Activated CD4-positive, alpha-beta T cell treated with anti-CD3 and anti-CD28 coated beads, Interleukin-2, amount 10 ng/mL, durations not matched to agents 24 days and 14 days (primary cell): Measurements from ENCODE around the gene COL9A2. TPM values are rescaled to one million over a fixed set of nuclear protein-coding genes. Genes with fewer than 3 reads are reported as not detected.
A peak's percentile ranks its signal among the peaks of the same experiment; 100 is the strongest.
"Not testable (repeated sequence)": the region's sequence is repeated elsewhere in the genome, so short reads cannot be mapped to it uniquely, and the experiment has no call there.

Experiments used
- DNase-seq: peaks from one replicate; pipeline ENCODE4 v3.0.0; 2022
- H3K27ac Mint-ChIP-seq: one replicate; pipeline ENCODE4 v1.8.0; 2022; ENCODE audit warnings: mild to moderate bottlenecking, mixed read lengths
- H3K27me3 Mint-ChIP-seq: one replicate; pipeline ENCODE4 v1.8.0; 2022; ENCODE audit warnings: mixed read lengths
- H3K36me3 Mint-ChIP-seq: one replicate; pipeline ENCODE4 v1.8.0; 2022; ENCODE audit warnings: low read depth, mild to moderate bottlenecking, mixed read lengths
- H3K4me1 Mint-ChIP-seq: one replicate; pipeline ENCODE4 v1.8.0; 2021; ENCODE audit warnings: mixed read lengths
- H3K4me3 Mint-ChIP-seq: one replicate; pipeline ENCODE4 v1.8.0; 2022; ENCODE audit warnings: mild to moderate bottlenecking, moderate library complexity, mixed read lengths
- H3K9me3 Mint-ChIP-seq: one replicate; pipeline ENCODE4 v1.8.0; 2021; ENCODE audit warnings: mixed read lengths
- intact Hi-C: fragments of 100-400 bp; cut with micrococcal nuclease; formaldehyde crosslinking; loops from one replicate; pipeline ENCODE4 v1.15.1; 2023
- total RNA-seq: library from RNA; stranded (reverse); gene quantifications from 2 replicates; pipeline ENCODE4 v1.2.3, GENCODE V29; 2022

The COL9A2 gene
- 14.5 and 14.6 TPM in 2 replicates for total RNA-seq

DNA sequence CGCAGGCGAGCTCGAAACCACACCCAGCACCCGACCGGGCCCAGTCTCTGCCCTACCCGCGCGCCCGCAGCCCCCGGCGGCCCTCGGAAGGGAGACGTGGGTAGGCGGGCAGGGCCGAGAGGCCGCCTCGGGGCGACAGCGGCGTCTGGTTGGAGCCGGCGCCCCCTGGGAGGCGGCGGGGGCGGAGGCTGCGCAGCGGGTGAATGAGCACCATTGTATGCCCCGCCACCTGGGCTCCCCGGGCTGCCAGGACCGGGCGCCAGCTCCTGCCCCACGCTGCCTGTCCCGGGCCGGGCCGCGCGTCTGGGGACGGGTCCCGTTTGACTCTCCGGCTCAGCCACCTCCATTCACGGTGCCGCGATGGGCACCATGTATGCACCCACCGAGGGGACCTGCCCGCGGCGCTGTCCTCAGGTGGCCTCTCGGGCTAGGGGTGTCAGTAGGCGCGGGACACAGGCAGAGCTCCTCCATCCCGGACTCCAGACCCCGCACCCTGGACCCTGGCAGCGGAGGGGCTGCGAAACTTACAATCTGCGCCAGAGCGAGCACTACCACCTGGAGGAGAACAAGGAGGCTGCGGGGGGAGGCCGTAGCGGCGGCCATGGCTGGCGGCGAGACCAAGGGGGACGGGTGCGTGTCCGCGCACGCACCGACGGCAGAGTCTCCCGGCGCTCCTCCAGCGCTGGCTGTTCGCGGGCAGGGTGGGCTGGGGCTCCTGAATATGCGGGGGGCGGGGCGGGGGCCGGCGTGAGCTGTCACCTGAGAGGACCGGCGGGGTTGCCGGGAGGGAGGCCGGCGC is at the start of gene COL9A2:
COL9A2 (minus strand) TSS at position 692 of the 799 bp plus-strand sequence; CDS start at position 603, 89 bp downstream.
- Mint-ChIP-seq H3K4me1 (peaks cover 44% of the 10 kb centered on the region), H3K4me3 (peak within 1 kb of the TSS; percentile 80), H3K9me3 (no peaks in the 10 kb centered on the region), H3K27ac (peak within 1 kb of the TSS; percentile 16), H3K27me3 (peaks cover 24% of the 10 kb centered on the region), H3K36me3 (peaks cover 4% of the 10 kb centered on the region)
- peak; percentile 84 for DNase-seq
- intact Hi-C loops: no loop called here

DNA sequence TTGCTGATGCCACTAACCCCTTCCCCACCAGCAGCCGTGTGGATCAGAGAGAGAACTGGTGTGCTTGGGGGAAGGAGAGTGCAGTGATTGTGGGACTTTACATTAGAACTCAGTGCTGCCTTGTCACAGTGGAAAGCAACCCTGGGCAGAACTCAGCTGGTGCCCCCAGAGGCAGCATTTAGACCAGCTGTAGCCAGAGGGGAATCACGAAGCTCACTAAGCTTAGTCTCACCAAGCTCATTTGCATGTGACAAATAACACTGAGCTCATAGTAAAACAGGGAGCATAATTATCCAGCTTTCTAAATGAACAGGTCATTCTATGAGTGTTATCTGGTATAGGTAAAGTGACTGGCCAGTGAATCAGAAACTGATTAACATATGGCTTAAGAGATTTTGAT is 46.6 kb upstream of the COL9A2 start:
- Mint-ChIP-seq H3K9me3 (peaks cover 16% of the 10 kb centered on the region), H3K4me1 (peaks cover 4% of the 10 kb centered on the region), H3K27me3 (no peaks in the 10 kb centered on the region), H3K36me3 (peaks cover 8% of the 10 kb centered on the region), H3K4me3 (no peak overlapping the region), H3K27ac (peak overlapping the region; percentile 38)
- DNase-seq: no peak
- intact Hi-C loops: no loop called here

DNA sequence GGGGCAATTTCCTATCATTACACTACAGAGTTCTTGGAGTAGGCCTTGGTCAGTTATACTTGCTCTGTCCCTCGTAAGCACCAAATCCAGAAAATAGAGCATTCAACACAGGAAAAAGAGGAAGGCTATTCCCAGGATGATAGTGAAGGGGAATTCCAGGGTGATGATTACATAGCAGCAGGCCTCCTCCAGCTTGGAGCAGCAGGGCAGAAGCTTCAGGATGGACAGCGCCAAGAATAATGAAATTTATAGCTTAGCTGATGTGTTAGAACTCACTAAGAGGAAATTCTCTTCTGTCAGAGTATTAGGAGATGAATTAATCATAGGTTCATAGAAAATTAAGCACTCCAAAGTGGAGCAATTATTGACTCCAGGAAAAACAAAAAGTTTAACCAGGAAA is 45.6 kb upstream of the COL9A2 start:
- DNase-seq: no peak
- H3K27ac Mint-ChIP-seq: no peak overlapping the region
- H3K36me3 Mint-ChIP-seq: peaks cover 10% of the 10 kb centered on the region
- peaks cover 4% of the 10 kb centered on the region for H3K4me1 Mint-ChIP-seq
- peaks cover 20% of the 10 kb centered on the region for H3K9me3 Mint-ChIP-seq
- no peak overlapping the region for H3K4me3 Mint-ChIP-seq
- intact Hi-C loops: no loop called here
- no peaks in the 10 kb centered on the region for H3K27me3 Mint-ChIP-seq

DNA sequence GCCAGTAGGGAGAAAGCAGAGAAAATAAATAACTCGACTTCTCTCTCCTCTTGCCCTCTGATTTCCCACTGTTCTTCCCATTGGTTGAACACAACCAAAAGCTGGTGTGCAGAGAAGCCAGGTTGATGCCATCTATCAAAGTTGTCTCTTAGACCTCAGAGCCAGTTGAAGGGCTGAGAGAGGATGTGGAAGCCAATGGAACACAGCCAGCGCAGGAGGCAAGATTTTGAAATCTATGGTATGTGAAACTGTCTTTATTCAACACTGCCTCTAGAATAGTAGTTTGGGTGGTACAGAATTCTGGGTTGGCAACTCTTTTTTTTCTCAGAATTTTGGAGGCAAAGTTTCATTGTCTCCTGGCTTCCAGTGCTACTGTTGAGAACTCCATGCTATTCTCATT is 45.1 kb upstream of the COL9A2 start:
- no peak overlapping the region for H3K27ac Mint-ChIP-seq
- no peak overlapping the region for H3K4me3 Mint-ChIP-seq
- peaks cover 4% of the 10 kb centered on the region for H3K4me1 Mint-ChIP-seq
- no peak for DNase-seq
- intact Hi-C loops: no loop called here
- peaks cover 20% of the 10 kb centered on the region for H3K9me3 Mint-ChIP-seq
- H3K27me3 Mint-ChIP-seq: no peaks in the 10 kb centered on the region
- peaks cover 10% of the 10 kb centered on the region for H3K36me3 Mint-ChIP-seq

DNA sequence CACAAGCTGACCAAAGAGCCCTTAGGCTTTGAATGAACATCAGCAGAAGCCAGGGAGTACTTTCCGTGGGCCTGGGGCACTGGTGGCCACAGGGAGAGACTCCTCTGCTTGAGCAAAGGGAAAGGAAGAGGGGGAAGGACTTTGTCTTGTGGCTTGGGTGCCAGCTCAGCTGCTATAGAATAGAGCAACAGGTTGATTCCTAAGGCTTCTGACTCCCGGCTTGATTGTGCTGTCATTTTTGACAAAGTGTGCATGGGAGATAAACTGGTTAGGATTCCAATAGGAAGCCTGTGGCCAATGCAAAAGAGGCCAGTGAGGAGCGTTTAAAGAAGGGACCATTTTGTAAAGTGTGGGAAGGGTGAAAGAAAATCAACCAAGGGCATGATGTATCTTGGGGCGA is 44.6 kb upstream of the COL9A2 start:
- H3K4me3 Mint-ChIP-seq: no peak overlapping the region
- H3K4me1 Mint-ChIP-seq: peaks cover 4% of the 10 kb centered on the region
- no peak for DNase-seq
- no peak overlapping the region for H3K27ac Mint-ChIP-seq
- peaks cover 10% of the 10 kb centered on the region for H3K36me3 Mint-ChIP-seq
- intact Hi-C loops: no loop called here
- peaks cover 20% of the 10 kb centered on the region for H3K9me3 Mint-ChIP-seq
- H3K27me3 Mint-ChIP-seq: no peaks in the 10 kb centered on the region

DNA sequence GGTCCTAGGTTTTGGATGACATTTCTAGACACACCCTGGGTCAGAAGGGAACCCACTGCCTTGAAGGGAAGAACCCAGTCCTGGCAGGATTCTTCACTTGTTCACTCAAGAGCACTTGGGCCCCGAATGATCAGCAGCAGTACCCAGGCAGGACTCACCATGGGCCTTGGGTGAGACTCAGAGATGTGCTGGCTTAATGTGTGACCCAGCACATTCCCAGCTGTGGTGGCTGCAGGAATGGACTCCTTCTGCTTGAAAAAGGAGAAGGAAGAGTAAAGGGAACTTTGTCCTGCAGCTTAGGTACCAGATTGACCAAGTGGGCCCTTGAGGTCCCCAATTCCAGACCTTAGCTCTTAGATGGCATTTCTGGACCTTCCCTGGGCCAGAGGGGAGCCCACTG is 44.1 kb upstream of the COL9A2 start:
- Mint-ChIP-seq H3K27me3 (no peaks in the 10 kb centered on the region), H3K27ac (no peak overlapping the region), H3K36me3 (peaks cover 10% of the 10 kb centered on the region), H3K4me1 (peaks cover 4% of the 10 kb centered on the region), H3K4me3 (no peak overlapping the region), H3K9me3 (peaks cover 20% of the 10 kb centered on the region)
- no peak for DNase-seq
- intact Hi-C loops: no loop called here

DNA sequence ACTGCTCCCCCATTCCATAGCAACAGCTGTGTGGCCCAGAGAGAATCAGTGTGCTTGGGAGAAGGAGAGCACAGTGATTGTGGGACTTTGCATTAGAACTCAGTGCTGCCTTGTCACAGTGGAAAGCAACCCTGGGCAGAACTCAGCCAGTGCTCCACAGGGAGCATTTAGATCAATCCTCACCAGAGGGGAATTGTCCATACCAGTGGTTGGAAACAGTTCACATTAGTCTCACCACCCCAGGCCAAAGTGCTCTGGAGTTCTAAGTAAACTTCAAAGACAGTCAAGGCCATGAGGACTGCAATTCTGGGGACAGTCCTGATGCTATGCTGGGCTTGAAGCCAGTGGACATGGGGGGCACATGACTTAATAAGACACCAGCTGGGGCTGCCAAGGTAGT is 43.5 kb upstream of the COL9A2 start:
- DNase-seq: no peak
- H3K36me3 Mint-ChIP-seq: peaks cover 10% of the 10 kb centered on the region
- H3K9me3 Mint-ChIP-seq: peaks cover 24% of the 10 kb centered on the region
- no peak overlapping the region for H3K27ac Mint-ChIP-seq
- H3K4me1 Mint-ChIP-seq: peaks cover 7% of the 10 kb centered on the region
- H3K4me3 Mint-ChIP-seq: no peak overlapping the region
- H3K27me3 Mint-ChIP-seq: no peaks in the 10 kb centered on the region
- intact Hi-C loops: no loop called here

DNA sequence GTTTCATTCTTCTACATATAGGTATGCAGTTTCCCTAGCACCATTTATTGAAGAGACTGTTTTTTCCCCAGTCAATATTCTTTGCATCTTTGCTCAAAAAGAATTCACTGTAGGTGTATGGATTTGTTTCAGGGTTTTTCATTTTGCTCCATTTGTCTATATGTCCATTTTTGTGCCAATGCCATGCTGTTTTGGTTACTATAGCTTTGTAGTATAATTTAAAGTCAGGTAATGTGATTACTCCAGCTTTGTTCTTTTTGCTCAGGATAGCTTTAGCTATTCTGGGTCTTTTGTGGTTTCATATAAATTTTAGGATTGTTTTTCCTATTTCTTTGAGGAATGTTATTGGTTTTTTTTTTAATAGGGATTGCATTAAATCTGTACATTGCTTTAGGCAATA is 40.5 kb upstream of the COL9A2 start:
- Mint-ChIP-seq H3K4me3 (no peak overlapping the region), H3K27ac (no peak overlapping the region), H3K27me3 (no peaks in the 10 kb centered on the region), H3K9me3 (peaks cover 23% of the 10 kb centered on the region), H3K36me3 (peaks cover 10% of the 10 kb centered on the region), H3K4me1 (peaks cover 6% of the 10 kb centered on the region)
- DNase-seq: no peak
- intact Hi-C loops: no loop called here

DNA sequence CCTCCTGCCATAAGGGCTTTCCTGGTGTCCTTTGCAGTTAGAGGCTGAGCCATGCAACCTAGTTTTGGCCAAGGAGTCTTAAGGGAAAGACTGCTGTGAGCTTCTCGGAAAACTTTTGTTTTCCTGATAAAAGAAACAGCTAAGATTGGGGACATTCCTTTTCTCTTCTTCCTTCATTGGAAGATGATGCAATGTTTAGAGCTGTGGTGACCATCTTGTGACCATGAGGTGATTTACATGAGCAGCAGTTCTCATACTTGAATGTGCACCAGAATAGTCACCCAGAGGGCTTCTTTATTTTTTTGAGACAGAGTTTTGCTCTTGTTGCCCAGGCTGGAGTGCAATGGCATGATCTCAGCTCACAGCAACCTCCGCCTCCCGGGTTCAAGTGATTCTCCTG is 36.0 kb upstream of the COL9A2 start:
- Mint-ChIP-seq H3K4me1 (peaks cover 6% of the 10 kb centered on the region), H3K4me3 (no peak overlapping the region), H3K9me3 (peaks cover 6% of the 10 kb centered on the region), H3K36me3 (no peaks in the 10 kb centered on the region), H3K27me3 (no peaks in the 10 kb centered on the region), H3K27ac (no peak overlapping the region)
- no peak for DNase-seq
- intact Hi-C loops: no loop called here

DNA sequence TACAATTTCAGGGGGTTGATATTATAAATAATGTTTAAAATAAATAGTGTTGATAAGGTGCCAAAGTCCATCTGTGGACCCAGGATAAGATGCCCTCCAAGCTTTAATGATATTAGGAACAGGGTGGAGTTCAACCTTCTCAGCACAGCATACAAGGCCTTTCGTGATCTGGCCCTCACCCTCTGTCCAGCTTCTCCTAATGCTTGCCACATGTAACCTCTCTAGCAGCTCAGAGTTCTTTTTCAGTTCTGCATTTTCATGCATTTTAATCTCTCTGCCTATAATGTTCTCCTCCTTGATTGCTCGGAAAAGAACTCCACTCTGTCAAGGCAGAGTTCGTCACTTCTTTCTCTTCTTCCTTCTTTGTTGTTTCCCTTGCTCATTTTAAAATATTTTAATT is 35.0 kb upstream of the COL9A2 start:
- H3K27ac Mint-ChIP-seq: no peak overlapping the region
- no peak for DNase-seq
- H3K27me3 Mint-ChIP-seq: no peaks in the 10 kb centered on the region
- intact Hi-C loops: no loop called here
- peaks cover 3% of the 10 kb centered on the region for H3K9me3 Mint-ChIP-seq
- H3K4me1 Mint-ChIP-seq: peaks cover 6% of the 10 kb centered on the region
- no peaks in the 10 kb centered on the region for H3K36me3 Mint-ChIP-seq
- no peak overlapping the region for H3K4me3 Mint-ChIP-seq

DNA sequence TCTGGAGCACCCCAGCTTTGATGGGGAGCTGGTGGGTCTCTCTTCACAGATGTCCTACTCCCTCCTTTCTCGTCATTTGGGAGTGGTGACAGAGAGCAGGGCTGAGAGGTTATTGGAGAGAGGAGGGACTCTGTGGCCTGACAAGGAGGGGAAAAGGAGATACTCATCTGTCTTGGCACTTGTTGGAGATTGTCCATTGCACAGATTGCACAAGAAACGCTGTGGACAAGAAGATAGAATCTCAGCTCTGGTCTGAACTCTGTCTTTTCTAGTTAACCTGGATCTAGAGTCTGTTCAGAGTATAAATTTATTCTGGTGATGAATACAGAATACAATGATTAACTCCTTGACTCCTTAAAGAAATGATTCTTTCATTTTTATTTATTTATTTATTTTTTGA is 34.0 kb upstream of the COL9A2 start:
- intact Hi-C loops: no loop called here
- DNase-seq: no peak
- peaks cover 6% of the 10 kb centered on the region for H3K4me1 Mint-ChIP-seq
- H3K27ac Mint-ChIP-seq: no peak overlapping the region
- no peaks in the 10 kb centered on the region for H3K27me3 Mint-ChIP-seq
- H3K9me3 Mint-ChIP-seq: peaks cover 3% of the 10 kb centered on the region
- no peaks in the 10 kb centered on the region for H3K36me3 Mint-ChIP-seq
- H3K4me3 Mint-ChIP-seq: no peak overlapping the region

DNA sequence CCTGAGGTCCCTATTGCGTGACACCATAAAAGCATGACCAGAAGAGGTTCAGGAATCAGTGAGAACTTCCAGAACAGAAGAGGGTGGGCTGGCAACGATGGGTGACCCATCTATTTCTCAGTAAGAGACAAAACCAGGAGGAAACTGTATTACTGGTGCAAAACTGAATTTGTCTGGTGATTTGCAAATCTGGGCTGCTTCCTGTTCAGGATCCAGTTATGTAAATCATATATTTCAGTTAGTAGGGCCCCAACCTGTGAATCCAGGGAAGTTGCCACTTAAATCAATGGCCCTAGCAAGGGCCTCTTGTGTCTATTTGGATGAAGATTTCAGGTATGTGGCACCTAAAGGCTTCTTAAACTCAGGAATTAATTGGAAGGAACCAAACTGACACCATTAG is 33.3 kb upstream of the COL9A2 start:
- H3K27ac Mint-ChIP-seq: no peak overlapping the region
- H3K4me1 Mint-ChIP-seq: peaks cover 3% of the 10 kb centered on the region
- no peaks in the 10 kb centered on the region for H3K9me3 Mint-ChIP-seq
- H3K27me3 Mint-ChIP-seq: no peaks in the 10 kb centered on the region
- no peak for DNase-seq
- H3K36me3 Mint-ChIP-seq: no peaks in the 10 kb centered on the region
- intact Hi-C loops: no loop called here
- H3K4me3 Mint-ChIP-seq: no peak overlapping the region

DNA sequence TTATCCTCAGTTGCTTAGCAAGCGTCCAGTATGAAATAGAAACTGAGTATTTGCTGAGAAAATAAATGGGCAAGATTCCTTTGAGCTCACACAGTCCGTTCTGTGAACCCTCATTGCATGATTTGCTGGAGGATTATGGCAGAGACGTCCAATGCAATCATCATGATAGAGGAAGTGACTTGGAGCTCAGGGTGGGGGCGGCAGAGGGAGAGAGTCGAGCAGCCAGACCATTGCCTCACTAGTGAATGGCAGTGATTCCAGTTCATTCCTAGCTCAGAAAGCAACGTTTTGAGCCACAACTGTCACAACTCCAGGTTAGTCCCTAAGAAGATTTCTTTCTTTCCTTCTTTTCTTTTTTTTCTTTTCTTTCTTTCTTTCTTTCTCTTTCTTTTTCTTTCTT is 27.5 kb upstream of the COL9A2 start:
- H3K9me3 Mint-ChIP-seq: peaks cover 8% of the 10 kb centered on the region
- DNase-seq: peak; percentile 73
- no peaks in the 10 kb centered on the region for H3K36me3 Mint-ChIP-seq
- peak overlapping the region; percentile 68 for H3K4me3 Mint-ChIP-seq
- intact Hi-C loops: no loop called here
- H3K27me3 Mint-ChIP-seq: no peaks in the 10 kb centered on the region
- H3K27ac Mint-ChIP-seq: peak overlapping the region; percentile 61
- H3K4me1 Mint-ChIP-seq: peaks cover 50% of the 10 kb centered on the region

DNA sequence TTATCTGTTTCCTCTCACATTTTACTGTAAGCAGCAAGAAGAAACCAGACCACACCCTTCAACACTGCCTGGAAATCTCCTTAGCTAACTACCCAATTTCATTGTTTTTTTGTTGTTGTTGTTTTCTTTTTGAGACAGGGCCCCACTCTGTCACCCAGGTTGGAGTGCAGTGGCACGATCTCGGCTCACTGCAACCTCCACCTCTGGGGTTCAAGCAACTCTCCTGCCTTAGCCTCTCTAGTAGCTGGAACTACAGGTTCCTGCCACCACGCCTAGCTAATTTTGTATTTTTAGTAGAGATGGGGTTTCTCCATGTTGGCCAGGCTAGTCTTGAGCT is 25.3 kb upstream of the COL9A2 start:
- Mint-ChIP-seq H3K27ac (peak overlapping the region; percentile 95), H3K4me3 (peak overlapping the region; percentile 68), H3K4me1 (peaks cover 57% of the 10 kb centered on the region)
- not testable (repeated sequence) for H3K9me3 Mint-ChIP-seq, H3K27me3 Mint-ChIP-seq, H3K36me3 Mint-ChIP-seq
- intact Hi-C loops: loop anchor here (2.0 kb wide), 1 partner anchor 42 kb away; no protein-coding TSS in a partner anchor
- peak; percentile 74 for DNase-seq
